ENCODE results near the gene LIN52.

The LIN52 gene

GRCh38 chr14:74049876-74050495 is 34.8 kb upstream of the LIN52 start:
- DNase-seq (ENCODE audit: low read depth) = peak; percentile 6
- H3K4me3 ChIP-seq (ENCODE audit: control insufficient read depth, low read depth, low read length) = no peak overlapping the region
- no peak for TF ChIP-seq CTCF (conservative IDR thresholded peaks at IDR 0.05; ENCODE audit: control insufficient read depth, insufficient read depth, low read depth, low read length)

GRCh38 chr14:74062809-74063150 is 22.0 kb upstream of the LIN52 start:
- H3K4me3 ChIP-seq (ENCODE audit: control insufficient read depth, low read depth, low read length) = no peak overlapping the region
- DNase-seq (ENCODE audit: low read depth) = no peak
- TF ChIP-seq CTCF (conservative IDR thresholded peaks at IDR 0.05; ENCODE audit: control insufficient read depth, insufficient read depth, low read depth, low read length) = no peak

GRCh38 chr14:74064426-74064825 is 20.3 kb upstream of the LIN52 start:
- H3K4me3 ChIP-seq (ENCODE audit: control insufficient read depth, low read depth, low read length) = no peak overlapping the region
- DNase-seq (ENCODE audit: low read depth) = no peak
- TF ChIP-seq CTCF (conservative IDR thresholded peaks at IDR 0.05; ENCODE audit: control insufficient read depth, insufficient read depth, low read depth, low read length) = no peak

GRCh38 chr14:74064883-74065282 is 19.9 kb upstream of the LIN52 start:
- H3K4me3 ChIP-seq (ENCODE audit: control insufficient read depth, low read depth, low read length) = no peak overlapping the region
- TF ChIP-seq CTCF (conservative IDR thresholded peaks at IDR 0.05; ENCODE audit: control insufficient read depth, insufficient read depth, low read depth, low read length) = no peak
- peak; percentile 44 for DNase-seq (ENCODE audit: low read depth)

GRCh38 chr14:74065746-74066575 is 18.8 kb upstream of the LIN52 start:
- DNase-seq (ENCODE audit: low read depth) = peak; percentile 31
- no peak overlapping the region for H3K4me3 ChIP-seq (ENCODE audit: control insufficient read depth, low read depth, low read length)
- no peak for TF ChIP-seq CTCF (conservative IDR thresholded peaks at IDR 0.05; ENCODE audit: control insufficient read depth, insufficient read depth, low read depth, low read length)

- no peak for TF ChIP-seq CTCF (conservative IDR thresholded peaks at IDR 0.05; ENCODE audit: control insufficient read depth, insufficient read depth, low read depth, low read length)
- DNase-seq (ENCODE audit: low read depth) = no peak
- H3K4me3 ChIP-seq (ENCODE audit: control insufficient read depth, low read depth, low read length) = no peak overlapping the region
Observed at GRCh38 chr14:74077401-74077800, 7.4 kb upstream of the LIN52 start.
